GM18517 (cell line): ENCODE data around the gene AHNAK2.
"Not testable (repeated sequence)": the region's sequence is repeated elsewhere in the genome, so short reads cannot be mapped to it uniquely, and the experiment has no call there.

Experiments
- ATAC-seq: cut with Tn5 transposase; IDR thresholded peaks from one replicate; pipeline ENCODE4 v1.9.1; 2021; ENCODE audit warnings: mild to moderate bottlenecking, moderate library complexity; ENCODE audit not compliant: unreplicated experiment

AHNAK2 gene

DNA sequence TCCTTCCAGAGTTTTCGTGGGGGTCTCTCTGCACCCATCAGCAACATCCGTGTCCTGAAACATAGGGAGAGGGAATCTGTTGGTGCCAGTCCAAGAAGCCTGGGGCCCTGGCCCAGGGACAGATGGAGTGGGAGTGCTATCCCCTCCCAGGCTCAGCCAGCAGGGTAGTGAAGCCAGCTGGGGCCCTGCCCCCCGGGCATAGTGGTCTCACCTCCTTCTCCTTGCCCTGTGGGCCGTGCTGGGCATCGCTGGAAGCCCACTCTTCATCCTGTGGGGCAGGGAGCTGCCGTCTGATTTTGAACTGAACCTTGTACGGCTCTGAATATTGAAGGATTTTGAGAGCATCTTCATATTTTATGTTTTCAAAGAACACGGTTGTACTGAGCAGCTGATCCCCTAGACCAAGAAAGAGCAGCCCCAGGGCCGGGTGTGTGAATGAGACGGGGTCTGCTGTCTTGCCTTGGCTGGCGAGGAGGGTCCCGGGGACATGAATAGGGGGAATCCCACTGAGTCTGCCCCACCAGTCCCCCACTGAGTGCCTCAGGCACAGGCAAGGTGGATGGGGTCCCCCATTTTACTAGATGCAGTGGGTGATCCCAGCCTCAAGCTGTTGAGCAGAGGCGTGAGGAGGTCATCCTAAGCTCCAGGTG, 23.3 kb downstream of the AHNAK2 start:
- ATAC-seq, result no peak

GRCh38 chr14:104953896-104954656, 24.1 kb downstream of the AHNAK2 start:
- ATAC-seq, result no peak

DNA sequence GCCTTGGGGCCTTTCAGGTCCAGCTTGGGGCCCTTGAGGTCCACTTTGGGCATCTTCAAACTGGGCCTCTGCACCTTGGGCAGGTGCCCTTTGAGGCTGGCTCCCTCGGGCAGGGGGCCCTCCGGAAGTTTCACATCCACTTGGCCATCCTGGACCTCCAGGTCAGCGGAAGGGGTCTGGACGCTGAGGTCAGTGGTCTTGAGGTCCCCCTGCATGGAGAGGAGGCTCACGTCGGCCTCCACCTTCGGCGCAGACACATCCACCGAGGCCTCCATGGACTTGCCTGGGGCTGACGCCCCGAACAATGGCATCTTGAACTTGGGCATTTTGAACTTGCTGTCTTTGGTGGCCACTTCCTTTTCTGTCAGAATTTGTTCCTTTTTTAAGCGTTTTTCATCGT, 25.1 kb downstream of the AHNAK2 start:
- no peak for ATAC-seq

DNA sequence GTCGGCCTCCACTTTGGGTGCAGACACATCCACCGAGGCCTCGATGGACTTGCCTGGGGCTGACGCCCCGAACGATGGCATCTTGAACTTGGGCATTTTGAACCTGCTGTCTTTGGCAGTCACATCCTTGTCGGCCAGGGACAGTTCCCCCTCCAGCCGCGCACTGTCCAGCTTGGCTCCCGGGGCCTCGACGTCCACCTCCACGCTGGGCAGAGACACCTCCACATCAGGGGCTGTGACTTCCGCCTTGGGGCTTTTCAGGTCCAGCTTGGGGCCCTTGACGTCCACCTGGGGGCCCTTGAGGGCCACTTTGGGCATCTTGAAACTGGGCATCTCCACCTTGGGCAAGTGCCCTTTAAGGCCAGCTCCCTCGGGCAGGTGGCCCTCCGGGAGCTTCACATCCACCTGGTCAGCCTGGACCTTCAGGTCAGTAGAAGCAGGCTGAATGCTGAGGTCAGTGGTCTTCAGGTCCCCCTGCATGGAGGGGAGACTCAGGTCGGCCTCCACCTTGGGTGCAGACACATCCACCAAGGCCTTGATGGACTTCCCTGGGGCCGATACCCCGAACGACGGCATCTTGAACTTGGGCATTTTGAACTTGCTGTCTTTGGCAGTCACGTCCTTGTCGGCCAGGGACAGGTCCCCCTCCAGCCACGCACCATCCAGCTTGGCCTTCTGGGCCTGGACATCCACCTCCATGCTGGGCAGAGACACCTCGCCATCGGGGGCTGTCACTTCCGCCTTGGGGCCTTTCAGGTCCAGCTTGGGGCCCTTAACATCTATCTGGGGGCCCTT, 26.1 kb downstream of the AHNAK2 start:
- not testable (repeated sequence) for ATAC-seq

- not testable (repeated sequence) for ATAC-seq
These were observed 27.5 kb downstream of the AHNAK2 start for GRCh38 chr14:104950701-104951100.

- ATAC-seq, result no peak
These were observed 28.2 kb downstream of the AHNAK2 start for GRCh38 chr14:104950021-104950420.

DNA sequence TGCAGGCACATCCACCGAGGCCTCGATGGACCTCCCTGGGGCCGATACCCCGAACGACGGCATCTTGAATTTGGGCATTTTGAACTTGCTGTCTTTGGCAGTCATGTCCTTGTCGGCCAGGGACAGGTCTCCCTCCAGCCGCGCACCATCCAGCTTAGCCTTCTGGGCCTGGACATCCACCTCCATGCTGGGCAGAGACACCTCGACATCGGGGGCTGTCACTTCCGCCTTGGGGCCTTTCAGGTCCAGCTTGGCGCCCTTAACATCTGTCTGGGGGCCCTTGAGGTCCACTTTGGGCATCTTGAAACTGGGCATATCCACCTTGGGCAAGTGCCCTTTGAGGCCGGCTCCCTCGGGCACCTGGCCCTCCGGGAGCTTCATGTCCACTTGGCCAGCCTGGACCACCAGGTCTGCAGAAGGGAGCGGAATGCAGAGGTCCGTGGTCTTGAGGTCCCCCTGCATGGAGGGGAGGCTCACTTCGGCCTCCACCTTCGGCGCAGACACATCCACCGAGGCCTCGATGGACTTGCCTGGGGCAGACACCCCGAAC, 28.7 kb downstream of the AHNAK2 start:
- ATAC-seq, result not testable (repeated sequence)

GRCh38 chr14:104948736-104949031, 29.5 kb downstream of the AHNAK2 start:
- no peak for ATAC-seq

- not testable (repeated sequence) for ATAC-seq
These were observed 30.1 kb downstream of the AHNAK2 start for GRCh38 chr14:104947881-104948735.

GRCh38 chr14:104947201-104947600, 31.0 kb downstream of the AHNAK2 start:
- not testable (repeated sequence) for ATAC-seq

DNA sequence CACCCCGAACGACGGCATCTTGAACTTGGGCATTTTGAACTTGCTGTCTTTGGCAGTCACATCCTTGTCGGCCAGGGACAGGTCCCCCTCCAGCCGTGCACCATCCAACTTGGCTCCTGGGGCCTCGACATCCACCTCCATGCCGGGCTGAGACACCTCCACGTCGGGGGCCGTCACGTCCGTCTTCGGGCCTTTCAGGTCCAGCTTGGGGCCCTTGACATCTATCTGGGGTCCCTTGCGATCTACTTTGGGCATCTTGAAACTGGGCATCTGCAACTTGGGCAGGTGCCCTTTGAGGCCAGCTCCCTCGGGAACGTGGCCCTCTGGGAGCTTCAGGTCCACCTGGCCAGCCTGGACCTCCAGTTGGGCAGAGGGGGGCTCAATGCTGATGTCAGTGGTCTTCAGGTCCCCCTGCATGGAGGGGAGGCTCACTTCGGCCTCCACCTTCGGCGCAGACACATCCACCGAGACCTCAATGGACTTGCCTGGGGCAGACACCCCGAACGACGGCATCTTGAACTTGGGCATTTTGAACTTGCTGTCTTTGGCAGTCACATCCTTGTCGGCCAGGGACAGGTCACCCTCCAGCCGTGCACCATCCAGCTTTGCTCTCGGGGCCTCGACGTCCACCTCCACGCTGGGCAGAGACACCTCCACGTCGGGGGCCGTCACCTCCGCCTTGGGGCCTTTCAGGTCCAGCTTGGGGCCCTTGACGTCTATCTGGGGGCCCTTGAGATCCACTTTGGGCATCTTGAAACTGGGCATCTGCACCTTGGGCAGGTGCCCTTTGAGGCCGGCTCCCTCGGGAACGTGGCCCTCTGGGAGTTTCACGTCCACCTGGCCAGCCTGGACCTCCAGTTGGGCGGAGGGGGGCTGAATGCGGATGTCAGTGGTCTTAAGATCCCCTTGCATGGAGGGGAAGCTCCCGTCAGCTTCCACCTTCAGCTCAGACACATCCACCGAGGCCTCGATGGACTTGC, 31.9 kb downstream of the AHNAK2 start:
- ATAC-seq, result not testable (repeated sequence)

GRCh38 chr14:104945266-104945665, 32.9 kb downstream of the AHNAK2 start:
- not testable (repeated sequence) for ATAC-seq

DNA sequence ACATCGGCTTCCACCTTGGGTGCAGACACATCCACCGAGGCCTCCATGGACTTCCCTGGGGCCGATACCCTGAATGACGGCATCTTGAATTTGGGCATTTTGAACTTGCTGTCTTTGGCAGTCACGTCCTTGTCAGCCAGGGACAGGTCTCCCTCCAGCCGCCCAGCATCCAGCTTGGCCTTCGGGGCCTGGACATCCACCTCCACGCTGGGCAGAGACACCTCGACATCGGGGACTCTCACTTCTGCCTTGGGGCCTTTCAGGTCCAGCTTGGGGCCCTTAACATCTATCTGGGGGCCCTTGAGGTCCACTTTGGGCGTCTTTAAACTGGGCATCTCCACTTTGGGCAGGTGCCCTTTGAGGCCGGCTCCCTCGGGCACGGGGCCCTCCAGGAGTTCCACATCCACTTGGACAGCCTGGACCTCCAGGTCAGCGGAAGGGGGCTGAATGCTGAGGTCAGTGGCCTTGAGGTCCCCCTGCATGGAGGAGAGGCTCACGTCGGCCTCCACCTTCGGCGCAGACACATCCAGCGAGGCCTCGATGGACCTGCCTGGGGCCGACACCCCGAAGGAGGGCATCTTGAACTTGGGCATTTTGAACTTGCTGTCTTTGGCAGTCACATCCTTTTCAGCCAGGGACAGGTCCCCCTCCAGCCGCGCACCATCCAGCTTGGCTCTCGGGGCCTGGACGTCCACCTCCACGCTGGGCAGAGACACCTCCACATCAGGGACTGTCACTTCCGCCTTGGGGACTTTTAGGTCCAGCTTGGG, 33.6 kb downstream of the AHNAK2 start:
- ATAC-seq, result not testable (repeated sequence)

- not testable (repeated sequence) for ATAC-seq
These were observed 34.2 kb downstream of the AHNAK2 start for GRCh38 chr14:104944016-104944308.

- not testable (repeated sequence) for ATAC-seq
These were observed 34.8 kb downstream of the AHNAK2 start for GRCh38 chr14:104943216-104944015.

- no peak for ATAC-seq
These were observed 35.6 kb downstream of the AHNAK2 start for GRCh38 chr14:104942586-104942985.

- ATAC-seq, result no peak
These were observed 36.4 kb downstream of the AHNAK2 start for GRCh38 chr14:104941508-104942365.
